Adrenal gland (tissue), 5 donors: ENCODE measurements around the gene RPL19.

Experiments
- POLR2A ChIP-seq, 2 donors: fragments of 450-650 bp; IDR thresholded peaks; one replicate each; pipeline ENCODE4 v1.6.1; 2017; ENCODE audit warnings: antibody characterized with exemption in 2 of 2, mild to moderate bottlenecking in 2 of 2, moderate library complexity in 1 of 2
- TF ChIP-seq, protein P1 (sequence below), 6 experiments: fragments of 450-650 bp in 4 of 6; fragments of 200-600 bp in 2 of 6; sonication (generic) in 1 of 6; IDR thresholded peaks; 1 replicate in 5 of 6; 2 replicates in 1 of 6; pipeline versions ENCODE4 v1.5.1 to v1.8.0; 2016 to 2021; ENCODE audit warnings: antibody characterized with exemption in 6 of 6, mild to moderate bottlenecking in 2 of 6, moderate library complexity in 1 of 6
- donor health status: DM: no; HTN: no; CAD: no.

DNA sequence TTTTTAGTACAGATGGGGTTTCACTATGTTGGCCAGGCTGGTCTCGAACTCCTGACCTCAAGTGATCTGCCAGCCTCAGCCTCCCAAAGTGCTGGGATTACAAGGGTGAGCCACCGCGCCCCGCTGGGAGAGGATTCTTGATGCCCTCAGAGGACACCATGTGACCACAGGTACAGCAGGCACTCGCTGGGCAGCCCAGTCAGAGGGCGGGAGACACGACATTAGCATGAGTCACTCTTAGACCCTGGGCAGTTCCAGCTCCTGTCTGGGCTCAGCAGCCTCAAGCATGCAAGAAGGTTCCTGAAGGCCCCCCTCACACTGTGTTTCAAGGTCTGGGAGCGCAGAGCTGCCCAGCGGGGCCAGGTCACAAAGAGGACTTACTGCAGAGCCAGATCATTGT is 13.8 kb downstream of the RPL19 start:
- TF ChIP-seq, protein P1, sequence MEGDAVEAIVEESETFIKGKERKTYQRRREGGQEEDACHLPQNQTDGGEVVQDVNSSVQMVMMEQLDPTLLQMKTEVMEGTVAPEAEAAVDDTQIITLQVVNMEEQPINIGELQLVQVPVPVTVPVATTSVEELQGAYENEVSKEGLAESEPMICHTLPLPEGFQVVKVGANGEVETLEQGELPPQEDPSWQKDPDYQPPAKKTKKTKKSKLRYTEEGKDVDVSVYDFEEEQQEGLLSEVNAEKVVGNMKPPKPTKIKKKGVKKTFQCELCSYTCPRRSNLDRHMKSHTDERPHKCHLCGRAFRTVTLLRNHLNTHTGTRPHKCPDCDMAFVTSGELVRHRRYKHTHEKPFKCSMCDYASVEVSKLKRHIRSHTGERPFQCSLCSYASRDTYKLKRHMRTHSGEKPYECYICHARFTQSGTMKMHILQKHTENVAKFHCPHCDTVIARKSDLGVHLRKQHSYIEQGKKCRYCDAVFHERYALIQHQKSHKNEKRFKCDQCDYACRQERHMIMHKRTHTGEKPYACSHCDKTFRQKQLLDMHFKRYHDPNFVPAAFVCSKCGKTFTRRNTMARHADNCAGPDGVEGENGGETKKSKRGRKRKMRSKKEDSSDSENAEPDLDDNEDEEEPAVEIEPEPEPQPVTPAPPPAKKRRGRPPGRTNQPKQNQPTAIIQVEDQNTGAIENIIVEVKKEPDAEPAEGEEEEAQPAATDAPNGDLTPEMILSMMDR (IDR thresholded peaks at IDR 0.05): no peak
- TF ChIP-seq POLR2A (IDR thresholded peaks at IDR 0.05): no peak
